ENCODE results near the gene CABP4. TPM values are rescaled to one million over a fixed set of nuclear protein-coding genes. Genes with fewer than 3 reads are reported as not detected.

CABP4 gene
- 0.45 and 1.1 TPM in 2 replicates for total RNA-seq

DNA sequence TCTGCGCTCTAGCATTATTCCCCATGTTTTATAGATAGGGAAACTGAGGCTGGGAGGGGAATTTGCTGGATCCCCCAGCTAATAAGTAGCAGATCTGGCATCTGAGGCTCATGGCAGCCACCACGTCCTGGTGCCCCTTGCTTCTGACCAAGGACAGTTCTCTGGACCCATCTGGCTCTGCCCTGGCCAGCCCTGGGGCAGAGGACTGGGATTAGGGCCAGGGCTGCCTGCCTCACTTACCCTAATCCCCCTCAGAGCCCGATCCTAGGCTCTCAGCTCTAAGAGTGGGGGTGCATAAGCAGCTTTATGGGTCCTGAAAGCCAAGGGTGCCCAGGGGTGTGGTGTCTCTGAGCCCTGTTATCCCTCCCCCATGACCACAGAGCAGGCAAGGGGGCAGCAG, at the start of gene CABP4:
Gene CABP4 (plus strand): TSS at position 301 of the 400 bp plus-strand sequence. CDS start 70 bp downstream, at position 371.

DNA sequence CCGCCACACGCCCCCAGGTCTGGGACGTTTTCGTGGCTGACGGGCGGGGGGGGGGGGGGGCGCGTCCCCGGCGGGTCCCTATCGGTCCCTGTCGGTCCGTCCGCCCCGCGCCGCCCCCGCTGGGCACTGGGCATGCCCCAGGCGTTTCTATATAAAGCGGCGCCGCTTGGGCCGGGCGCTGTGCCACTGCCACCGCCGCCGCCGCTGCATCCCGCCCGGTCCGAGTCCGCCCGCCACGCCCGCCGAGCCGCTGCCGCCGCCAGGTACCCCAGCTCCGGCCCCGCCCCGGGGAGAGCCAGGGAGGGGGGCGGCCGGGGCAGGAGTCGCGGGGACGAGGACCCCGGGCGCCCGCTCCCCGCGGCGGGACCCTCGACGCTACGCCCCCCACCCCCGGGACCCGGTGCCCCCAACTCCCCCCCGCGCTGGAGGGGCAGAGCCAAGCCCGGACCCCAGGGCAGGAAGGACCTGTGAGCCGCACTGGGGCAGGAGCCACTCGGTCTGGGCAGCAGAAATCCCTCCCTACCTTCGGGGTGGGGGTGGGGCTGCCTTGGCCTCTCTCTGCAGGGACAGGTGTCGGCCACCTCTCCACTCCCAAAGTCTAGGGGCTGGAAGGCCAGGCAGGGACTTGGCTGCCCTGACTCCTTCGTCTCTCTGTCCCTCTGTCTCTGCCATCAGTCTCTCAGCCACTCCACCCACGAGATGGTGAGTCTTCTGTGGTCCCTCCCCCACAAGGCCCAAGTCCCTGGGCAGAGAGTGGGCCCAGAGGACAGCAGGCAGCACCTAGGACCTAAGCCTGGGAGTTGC, 39.5 kb upstream of the CABP4 start, which contains the start of gene CARNS1:
Gene CARNS1 (plus strand): TSS at position 178 of the 804 bp plus-strand sequence. CDS start 522 bp downstream, at position 700.

DNA sequence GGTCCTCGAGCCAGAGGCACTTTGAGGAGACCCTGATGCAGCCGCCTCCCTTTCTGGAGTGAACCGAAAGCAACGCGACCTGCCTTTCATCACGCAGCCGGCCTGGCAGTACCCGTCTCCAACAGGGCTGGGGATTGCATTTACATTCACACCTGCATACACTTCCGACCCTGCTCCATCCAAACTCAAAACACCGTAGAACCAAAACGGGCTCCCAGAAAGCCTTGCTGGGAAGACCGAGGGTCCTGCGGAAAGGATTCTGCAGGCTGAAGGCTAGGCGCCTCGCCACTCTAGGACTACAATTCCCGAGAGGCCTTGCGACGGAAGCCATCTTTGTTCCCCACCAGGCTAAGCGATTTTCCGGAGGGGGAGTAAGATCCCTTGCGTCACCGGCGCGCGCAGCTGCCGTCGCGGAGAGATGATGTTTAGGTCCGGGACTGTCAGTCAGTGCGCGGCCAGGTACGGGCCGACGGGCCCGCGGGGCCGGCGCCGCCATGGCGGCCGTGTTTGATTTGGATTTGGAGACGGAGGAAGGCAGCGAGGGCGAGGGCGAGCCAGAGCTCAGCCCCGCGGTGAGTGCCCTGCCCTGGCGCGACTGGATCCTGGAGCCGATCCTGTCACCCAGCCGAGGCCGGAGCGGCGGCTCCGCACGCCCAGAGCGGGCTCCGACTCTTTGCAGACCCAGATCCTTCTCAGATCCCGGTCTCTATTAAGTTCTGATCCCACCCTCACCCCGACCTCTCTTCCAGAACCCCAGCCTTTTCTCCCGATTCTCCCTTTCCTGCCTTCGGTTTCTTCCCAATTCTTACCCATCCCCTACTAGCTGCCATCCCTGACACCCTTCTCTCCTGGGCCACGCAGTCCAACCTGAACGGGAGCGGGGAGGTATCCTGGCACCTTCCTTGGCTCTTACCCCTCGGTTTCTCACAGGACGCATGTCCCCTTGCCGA, 26.8 kb upstream of the CABP4 start, which contains the start of gene RPS6KB2:
Gene RPS6KB2 (plus strand): TSS at position 443 of the 950 bp plus-strand sequence. CDS start 52 bp downstream, at position 495.

DNA sequence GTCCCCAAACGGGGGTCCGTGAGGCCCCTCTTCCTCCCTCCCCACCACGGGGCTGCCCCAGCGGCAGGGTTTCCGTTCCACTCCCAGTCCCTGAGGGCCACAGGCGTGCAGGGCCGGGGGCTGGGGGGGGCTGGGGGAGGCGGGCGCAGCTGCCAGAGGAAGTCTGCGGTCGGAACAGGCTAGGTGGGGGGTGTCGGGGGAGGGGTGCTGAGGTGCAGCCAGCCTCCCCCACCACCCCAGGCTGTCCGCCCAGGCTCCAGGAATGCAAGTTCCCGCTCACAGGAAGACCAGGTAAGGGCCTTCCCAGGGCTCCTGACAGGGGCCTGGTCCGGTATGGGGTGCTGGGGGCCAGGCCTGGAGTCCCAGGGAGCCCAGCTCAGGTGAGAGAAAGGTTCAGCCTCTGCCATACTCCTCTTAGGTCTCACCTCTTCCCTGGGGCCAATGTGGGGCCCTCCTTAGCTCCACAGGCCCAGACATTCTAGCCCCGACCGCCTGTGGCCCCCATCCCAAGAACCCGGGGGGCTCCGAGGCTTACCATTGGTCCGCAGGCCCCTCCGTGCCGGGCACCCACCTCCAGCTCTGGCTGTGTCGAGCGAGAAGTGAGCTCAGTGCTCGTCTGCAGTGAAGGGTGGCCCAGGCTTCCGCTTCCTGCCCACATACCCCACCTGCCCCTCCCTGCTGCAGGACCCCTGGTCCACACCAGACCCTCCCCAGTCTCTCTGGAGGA, 17.9 kb upstream of the CABP4 start, which contains the start of gene PTPRCAP:
Gene PTPRCAP (minus strand): TSS at position 601 of the 727 bp plus-strand sequence. CDS start 63 bp downstream, at position 538.

DNA sequence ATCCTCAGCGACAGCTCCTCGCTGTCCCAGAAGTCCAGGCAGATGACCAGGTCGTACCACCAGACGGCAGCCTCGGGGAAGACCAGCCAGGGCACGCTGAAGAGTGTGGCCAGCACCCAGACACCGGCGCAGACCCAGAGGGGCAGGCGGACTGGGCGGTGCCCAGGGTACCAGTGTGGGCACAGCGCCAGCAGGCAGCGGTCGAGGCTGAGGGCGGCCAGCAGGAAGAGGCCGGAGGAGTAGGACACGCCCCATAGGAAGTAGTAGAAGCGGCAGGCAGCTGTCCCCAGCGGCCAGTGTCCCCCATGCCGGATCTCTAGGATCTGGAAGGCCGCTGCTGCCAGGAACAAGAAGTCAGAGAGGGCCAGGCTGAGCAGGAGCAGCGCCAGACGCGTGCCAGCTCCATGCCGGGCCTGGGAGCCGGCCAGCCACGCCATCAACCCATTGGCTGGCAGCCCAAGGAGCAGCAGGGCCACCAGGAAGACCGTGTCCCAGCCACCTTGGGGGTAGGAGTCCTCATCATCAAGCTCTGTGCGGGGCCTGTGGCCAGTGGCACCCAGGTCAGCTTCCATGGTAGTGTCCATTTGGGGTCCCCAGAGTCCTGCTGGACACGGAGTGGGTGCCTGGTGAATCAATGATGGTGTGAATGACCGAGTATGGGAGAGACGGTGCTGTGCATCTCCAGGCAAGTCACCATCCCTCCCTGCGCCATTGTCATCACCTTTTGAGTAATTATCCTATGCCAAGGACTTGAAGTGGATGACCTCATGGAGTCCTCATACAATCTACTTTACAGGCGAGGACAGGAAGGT, 2.8 kb upstream of the CABP4 start, which contains the start of gene GPR152:
Gene GPR152 (minus strand): TSS at position 589 of the 812 bp plus-strand sequence. CDS start 5 bp downstream, at position 584.

DNA sequence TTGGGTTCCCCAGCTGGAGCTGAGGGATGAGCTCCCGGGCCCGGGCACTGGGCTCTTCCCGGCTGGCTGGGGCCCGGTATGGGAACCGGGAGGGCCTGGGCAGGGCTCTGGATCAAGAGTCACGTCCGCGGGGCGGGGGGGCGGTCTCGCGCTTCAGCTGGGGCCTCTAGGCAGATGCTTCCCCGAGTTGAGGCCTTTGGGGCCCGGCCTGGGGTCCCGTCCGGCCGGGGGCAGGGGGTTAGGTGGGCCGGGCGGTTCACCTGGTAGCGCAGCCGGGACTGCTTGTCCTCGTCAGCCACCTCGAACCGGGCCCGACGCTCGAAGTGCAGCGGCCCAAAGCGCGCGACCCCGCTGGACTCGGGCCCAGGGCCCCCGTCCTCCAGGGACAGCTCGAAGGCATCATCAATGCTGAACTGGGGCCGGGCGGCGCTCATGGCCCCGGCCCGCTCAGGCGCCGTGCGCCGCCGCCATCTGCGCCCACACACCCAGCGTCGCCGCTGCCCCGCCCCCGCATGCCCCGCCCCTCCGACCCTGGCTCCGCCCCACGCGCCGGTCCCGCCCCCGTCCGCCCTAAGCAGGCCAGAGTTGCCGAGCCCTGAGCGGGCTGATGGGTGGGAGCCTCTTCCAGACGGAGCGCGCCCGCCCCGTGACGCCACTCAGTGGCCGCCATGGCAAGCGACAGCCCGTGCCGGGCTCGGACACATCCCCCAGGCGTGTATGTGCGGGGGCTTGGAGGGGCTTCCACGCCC, 13.8 kb downstream of the CABP4 start, which contains the start of gene TMEM134:
Gene TMEM134 (minus strand): TSS at position 493 of the 749 bp plus-strand sequence. CDS start 59 bp downstream, at position 434.

DNA sequence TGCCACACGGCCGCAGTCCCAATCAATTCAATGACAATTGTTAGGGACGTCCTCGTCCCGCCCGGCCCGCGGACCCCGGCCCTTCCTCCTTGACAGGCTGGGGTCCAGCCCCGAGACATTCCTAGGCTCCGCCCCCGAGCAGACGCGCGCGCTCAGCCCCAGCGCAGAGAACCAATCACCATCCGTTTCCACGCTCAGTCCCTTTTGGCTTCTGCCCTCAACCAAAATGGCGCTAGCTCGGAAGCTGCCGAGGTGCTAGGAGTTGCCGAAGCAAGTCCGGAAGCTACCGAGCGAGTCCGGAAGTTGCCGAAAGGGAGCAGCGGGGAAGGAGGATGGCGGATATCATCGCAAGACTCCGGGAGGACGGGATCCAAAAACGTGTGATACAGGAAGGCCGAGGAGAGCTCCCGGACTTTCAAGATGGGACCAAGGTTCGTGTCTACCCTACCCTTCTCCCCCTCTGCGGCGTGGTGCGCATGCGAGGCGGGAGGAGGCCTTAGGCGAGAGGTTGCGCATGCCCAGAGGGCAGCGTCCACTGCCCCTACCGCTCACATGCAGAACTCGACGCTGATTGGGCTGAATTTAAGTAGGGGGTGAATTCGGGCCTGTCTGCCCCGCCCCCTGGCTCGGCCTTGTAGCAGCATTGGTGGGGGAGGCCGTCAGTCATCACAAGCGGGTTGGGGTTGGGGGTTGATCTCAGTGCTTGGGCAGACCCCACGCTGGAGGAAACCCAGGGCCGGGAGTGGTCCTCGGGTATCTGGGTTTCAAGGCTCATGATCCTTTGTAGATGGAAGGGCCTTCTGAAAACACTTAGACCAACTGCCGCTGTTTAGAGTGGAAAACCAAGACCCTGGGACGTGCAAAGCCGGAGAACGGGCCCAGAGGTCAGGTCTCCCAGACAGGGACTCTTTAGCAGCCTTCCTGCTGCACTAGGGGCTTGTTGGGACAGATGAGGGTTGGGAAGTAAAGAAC, 28.0 kb downstream of the CABP4 start, which contains the start of gene AIP:
Gene AIP (plus strand): TSS at position 200 of the 972 bp plus-strand sequence. CDS start 133 bp downstream, at position 333.

DNA sequence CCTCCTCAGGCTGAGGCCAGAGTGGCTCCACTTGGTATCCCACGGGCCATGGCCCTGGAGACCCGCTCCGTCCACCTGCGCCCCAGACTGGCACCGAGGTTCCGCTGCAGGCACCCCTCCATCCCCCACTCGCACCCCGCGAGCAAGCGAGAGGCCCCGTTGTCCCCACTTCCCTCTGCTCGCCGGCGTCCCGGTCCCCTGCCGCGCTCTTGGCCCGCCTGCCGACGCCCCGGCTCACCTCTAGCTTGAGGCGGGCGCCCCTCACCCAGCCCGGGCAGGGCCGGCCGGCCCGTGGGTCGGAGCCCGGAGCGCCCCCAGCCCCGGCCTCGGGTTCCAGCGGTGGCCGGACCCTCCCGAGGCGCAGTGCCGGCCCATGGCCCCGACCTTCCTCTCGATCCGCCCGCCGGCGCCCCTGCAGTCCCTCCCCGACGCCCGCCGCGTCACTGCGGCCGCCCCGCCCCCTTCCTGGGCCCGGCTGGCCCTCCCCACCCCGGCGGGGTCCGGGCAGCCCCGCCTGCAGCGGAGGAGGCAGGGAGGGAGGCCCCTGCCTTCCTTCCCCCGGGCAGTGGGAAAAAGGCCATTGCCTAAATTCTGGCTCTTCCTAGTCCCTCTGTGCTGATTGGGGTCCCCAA, 49.9 kb downstream of the CABP4 start, which contains the start of gene PITPNM1:
Gene PITPNM1 (minus strand): TSS at position 414 of the 632 bp plus-strand sequence. CDS start 1,183 bp downstream, outside the sequence.

DNA sequence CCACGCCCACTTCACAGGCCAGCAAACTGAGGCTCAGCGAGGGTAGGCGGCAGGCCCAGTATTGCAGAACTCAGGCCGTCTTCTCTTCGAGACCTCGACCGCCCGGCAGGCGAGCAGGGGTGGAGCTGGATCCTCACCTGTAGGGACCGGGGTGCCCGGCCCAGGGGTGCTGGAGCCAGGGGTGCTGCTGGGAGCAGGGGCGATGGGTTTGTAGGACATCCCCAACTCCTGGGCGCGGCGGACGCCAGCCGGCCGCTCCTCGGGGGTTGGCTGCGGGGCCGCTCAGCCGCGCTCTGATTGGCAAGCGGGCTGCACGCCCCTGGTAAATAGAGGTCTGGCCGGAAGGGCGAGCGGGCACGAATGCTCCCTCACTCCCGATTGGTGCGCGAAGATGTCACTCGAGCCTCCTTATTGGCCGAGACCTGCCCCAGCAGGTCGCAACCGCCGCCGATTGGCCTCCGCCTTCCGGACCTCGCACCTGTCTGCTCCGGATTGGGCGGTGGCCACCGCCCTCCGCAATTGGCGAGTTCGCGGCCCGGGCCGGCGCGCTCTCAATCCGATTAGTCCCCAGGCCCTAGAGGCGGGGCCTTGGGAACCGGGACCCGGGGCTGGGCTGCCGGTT, 52.8 kb downstream of the CABP4 start, which contains the start of gene CDK2AP2:
Gene CDK2AP2 (minus strand): TSS at position 299 of the 622 bp plus-strand sequence. CDS start 80 bp downstream, at position 219.

Other genes with a start within 250 kb of the CABP4 start
- gene GRK2, start 188.9 kb upstream of the CABP4 start, total RNA-seq, result 34.3 and 40.1 TPM in 2 replicates
- 29.1 and 54.3 TPM in 2 replicates for gene ANKRD13D, start 166.1 kb upstream of the CABP4 start, total RNA-seq
- gene SSH3, start 151.8 kb upstream of the CABP4 start, total RNA-seq, result 5.7 and 8.5 TPM in 2 replicates
- 26.4 and 47.5 TPM in 2 replicates for gene POLD4, start 101.8 kb upstream of the CABP4 start, total RNA-seq
- gene CLCF1, start 81.8 kb upstream of the CABP4 start, total RNA-seq, result 2.7 and 3.3 TPM in 2 replicates
- gene RAD9A, start 63.4 kb upstream of the CABP4 start, total RNA-seq, result 3.2 and 5.5 TPM in 2 replicates
- 183 and 226 TPM in 2 replicates for gene PPP1CA, start 53.5 kb upstream of the CABP4 start, total RNA-seq
- gene TBC1D10C, start 51.3 kb upstream of the CABP4 start, total RNA-seq, result under 0.01 and 0.09 TPM in 2 replicates
- gene CARNS1, start 39.7 kb upstream of the CABP4 start, total RNA-seq, result under 0.01 and 0.09 TPM in 2 replicates
- gene RPS6KB2, start 26.9 kb upstream of the CABP4 start, total RNA-seq, result 29.7 and 32.5 TPM in 2 replicates
- 0.18 and 0.85 TPM in 2 replicates for gene PTPRCAP, start 17.7 kb upstream of the CABP4 start, total RNA-seq
- 133 and 168 TPM in 2 replicates for gene CORO1B, start 11.9 kb upstream of the CABP4 start, total RNA-seq
- not detected in 2 replicates for gene GPR152, start 2.6 kb upstream of the CABP4 start, total RNA-seq
- 9.7 and 22.0 TPM in 2 replicates for gene TMEM134, start 13.9 kb downstream of the CABP4 start, total RNA-seq
- 86.3 and 135 TPM in 2 replicates for gene AIP, start 27.7 kb downstream of the CABP4 start, total RNA-seq
- gene PITPNM1, start 50.0 kb downstream of the CABP4 start, total RNA-seq, result 11.2 and 24.2 TPM in 2 replicates
- gene CDK2AP2, start 52.8 kb downstream of the CABP4 start, total RNA-seq, result 12.7 and 13.1 TPM in 2 replicates
- not detected in 2 replicates for gene CABP2, start 68.1 kb downstream of the CABP4 start, total RNA-seq
- gene GSTP1, start 128.5 kb downstream of the CABP4 start, total RNA-seq, result 850 and 1,023 TPM in 2 replicates
- gene NDUFV1, start 151.6 kb downstream of the CABP4 start, total RNA-seq, result 192 and 205 TPM in 2 replicates
- gene NUDT8, start 174.6 kb downstream of the CABP4 start, total RNA-seq, result 2.4 and 6.2 TPM in 2 replicates
- gene TBX10, start 184.4 kb downstream of the CABP4 start, total RNA-seq, result not detected in 2 replicates
- not detected in 2 replicates for gene ACY3, start 195.4 kb downstream of the CABP4 start, total RNA-seq
- gene ALDH3B2, start 219.3 kb downstream of the CABP4 start, total RNA-seq, result not detected in 2 replicates